ENCODE measurements around the gene RBFOX1.

DNA sequence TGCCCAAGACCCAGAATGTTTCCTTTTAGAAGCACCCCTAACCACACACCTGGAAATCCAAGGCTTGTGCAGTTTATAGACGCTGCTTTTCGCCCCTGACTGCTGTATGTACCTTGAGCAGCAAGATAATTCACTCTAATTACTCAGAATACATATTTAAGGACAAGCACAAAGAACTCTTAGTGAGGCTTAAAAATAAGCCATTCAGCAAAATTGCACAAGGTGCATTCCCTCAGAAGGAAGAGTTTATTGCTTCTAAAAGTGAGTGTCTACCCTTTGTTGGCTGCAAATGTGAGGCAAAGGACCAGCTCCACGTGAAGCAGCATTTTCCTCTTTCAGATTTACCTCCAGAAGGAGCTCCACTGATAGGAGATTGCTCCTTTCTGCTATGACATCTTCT lies 208.4 kb downstream of the RBFOX1 start:
- TF ChIP-seq, protein P1, sequence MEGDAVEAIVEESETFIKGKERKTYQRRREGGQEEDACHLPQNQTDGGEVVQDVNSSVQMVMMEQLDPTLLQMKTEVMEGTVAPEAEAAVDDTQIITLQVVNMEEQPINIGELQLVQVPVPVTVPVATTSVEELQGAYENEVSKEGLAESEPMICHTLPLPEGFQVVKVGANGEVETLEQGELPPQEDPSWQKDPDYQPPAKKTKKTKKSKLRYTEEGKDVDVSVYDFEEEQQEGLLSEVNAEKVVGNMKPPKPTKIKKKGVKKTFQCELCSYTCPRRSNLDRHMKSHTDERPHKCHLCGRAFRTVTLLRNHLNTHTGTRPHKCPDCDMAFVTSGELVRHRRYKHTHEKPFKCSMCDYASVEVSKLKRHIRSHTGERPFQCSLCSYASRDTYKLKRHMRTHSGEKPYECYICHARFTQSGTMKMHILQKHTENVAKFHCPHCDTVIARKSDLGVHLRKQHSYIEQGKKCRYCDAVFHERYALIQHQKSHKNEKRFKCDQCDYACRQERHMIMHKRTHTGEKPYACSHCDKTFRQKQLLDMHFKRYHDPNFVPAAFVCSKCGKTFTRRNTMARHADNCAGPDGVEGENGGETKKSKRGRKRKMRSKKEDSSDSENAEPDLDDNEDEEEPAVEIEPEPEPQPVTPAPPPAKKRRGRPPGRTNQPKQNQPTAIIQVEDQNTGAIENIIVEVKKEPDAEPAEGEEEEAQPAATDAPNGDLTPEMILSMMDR (IDR thresholded peaks at IDR 0.05), result no peak
- TF ChIP-seq ZFX (IDR thresholded peaks at IDR 0.05; ENCODE audit: borderline replicate concordance), result no peak
